ENCODE measurements around the gene KHDC4. TPM values are rescaled to one million over a fixed set of nuclear protein-coding genes. Genes with fewer than 3 reads are reported as not detected.

Gene KHDC4
- total and polyA plus RNA-seq, 10 of the 15 experiments (the other 5 are each of a cell fraction or from before 2014, with no cell fraction given), result 11.7 to 109 (median 41.9) TPM

DNA sequence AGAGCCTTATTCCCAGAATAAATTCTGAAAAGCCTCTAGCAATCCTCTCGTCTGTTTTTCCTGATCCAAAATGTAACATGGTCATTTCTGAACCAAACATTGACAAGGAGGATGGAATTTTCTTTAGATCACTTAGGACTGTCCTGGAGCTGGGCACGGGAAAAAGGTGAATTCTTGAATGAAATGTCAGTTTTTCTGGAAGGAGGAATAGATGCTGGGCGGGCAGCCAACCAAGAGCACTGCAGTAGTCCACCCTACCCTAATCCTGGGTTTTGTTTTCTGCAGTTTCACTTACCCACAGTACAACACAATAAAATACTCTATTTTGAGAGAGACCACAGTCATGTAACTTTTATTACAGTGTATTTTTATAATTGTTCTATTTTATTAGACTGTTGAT, 44.0 kb downstream of the KHDC4 start (continued):
- TF ChIP-seq KAT2A (conservative IDR thresholded peaks at IDR 0.05; ENCODE audit: control insufficient read depth, low read depth, low read length) (no peak), KDM1A (IDR thresholded peaks at IDR 0.05; ENCODE audit: borderline replicate concordance) (no peak), NRF1 (conservative IDR thresholded peaks at IDR 0.05; ENCODE audit: low read depth, low read length) (no peak), MYB (IDR thresholded peaks at IDR 0.05; ENCODE audit: borderline replicate concordance, low read depth, low read length) (no peak)
- TF ChIP-seq, protein P1, sequence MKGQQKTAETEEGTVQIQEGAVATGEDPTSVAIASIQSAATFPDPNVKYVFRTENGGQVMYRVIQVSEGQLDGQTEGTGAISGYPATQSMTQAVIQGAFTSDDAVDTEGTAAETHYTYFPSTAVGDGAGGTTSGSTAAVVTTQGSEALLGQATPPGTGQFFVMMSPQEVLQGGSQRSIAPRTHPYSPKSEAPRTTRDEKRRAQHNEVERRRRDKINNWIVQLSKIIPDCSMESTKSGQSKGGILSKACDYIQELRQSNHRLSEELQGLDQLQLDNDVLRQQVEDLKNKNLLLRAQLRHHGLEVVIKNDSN (IDR thresholded peaks at IDR 0.05; ENCODE audit: borderline replicate concordance, extremely low read length, insufficient read depth, low read depth, low read length), result no peak

DNA sequence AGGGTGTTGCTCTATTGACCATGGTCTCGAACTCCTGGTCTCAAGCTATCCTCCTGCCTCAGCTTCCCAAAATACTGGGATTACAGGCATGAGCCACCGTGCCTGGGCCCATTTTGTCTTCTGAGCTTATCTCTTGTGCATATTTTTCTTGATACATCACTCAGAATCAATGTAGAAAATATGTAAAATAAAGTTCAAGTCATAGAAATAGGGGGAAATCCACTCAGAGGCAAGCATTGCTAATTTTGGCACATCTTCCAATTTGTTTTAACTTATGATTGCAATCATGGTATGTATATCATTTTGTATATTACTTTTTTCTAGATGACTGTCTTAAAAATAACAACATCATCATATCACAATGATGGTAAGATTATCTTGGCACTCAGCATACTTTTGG, 44.6 kb downstream of the KHDC4 start:
- ChIA-PET SMC1A (ENCODE audit: uncharacterized antibody, unreplicated experiment) (interaction anchor here (0.6 kb wide), 1 partner anchor 113 kb away, joined by 3 read pairs; no protein-coding TSS in a partner anchor), CTCF (interaction anchor here (0.7 to 1.7 kb wide), 2 partner anchors 9 to 18 kb away, joined by 3 to 4 read pairs; no protein-coding TSS in a partner anchor), POLR2A (interaction anchor here (0.6 kb wide), 1 partner anchor 38 kb away, joined by 8 read pairs; no protein-coding TSS in a partner anchor), RAD21 (ENCODE audit: unreplicated experiment) (interaction anchor here (0.6 kb wide), 1 partner anchor 11 kb away, joined by 3 read pairs; no protein-coding TSS in a partner anchor)
- no peaks in the 10 kb centered on the region for H3K4me1 ChIP-seq (ENCODE audit: control insufficient read depth, insufficient read depth, low read length)
- ATAC-seq (no peak), FAIRE-seq (no peak), DNase-seq (ENCODE audit: low read depth, low spot score) (no peak)
- no peak overlapping the region for H3K27ac ChIP-seq (ENCODE audit: control insufficient read depth, insufficient read depth)
- no TSS peak for BruUV-seq (replicated peaks)
- intact Hi-C loops (cut with micrococcal nuclease; ENCODE audit: unreplicated experiment), result no loop called here
- H3K27me3 ChIP-seq (replicated peaks in 1 of 2; ENCODE audit: control insufficient read depth in 2 of 2, insufficient read depth in 2 of 2, low read length in 1 of 2), result no peaks in the 10 kb centered on the region
- no peak overlapping the region for H3K4me3 ChIP-seq
- no peaks in the 10 kb centered on the region for H3K79me2 ChIP-seq (ENCODE audit: control insufficient read depth, insufficient read depth, low read length)
- no peaks in the 10 kb centered on the region for H3K36me3 ChIP-seq (ENCODE audit: control insufficient read depth in 2 of 2, insufficient read depth in 2 of 2, low read length in 1 of 2)
- no peak overlapping the region for H2AFZ ChIP-seq (ENCODE audit: control insufficient read depth, low read depth, low read length)
- TF ChIP-seq, protein P2, sequence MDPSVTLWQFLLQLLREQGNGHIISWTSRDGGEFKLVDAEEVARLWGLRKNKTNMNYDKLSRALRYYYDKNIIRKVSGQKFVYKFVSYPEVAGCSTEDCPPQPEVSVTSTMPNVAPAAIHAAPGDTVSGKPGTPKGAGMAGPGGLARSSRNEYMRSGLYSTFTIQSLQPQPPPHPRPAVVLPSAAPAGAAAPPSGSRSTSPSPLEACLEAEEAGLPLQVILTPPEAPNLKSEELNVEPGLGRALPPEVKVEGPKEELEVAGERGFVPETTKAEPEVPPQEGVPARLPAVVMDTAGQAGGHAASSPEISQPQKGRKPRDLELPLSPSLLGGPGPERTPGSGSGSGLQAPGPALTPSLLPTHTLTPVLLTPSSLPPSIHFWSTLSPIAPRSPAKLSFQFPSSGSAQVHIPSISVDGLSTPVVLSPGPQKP (IDR thresholded peaks at IDR 0.05; ENCODE audit: low read depth, low read length), result no peak
- TF ChIP-seq NFYA (IDR thresholded peaks at IDR 0.05; ENCODE audit: borderline replicate concordance, low read depth, low read length), result no peak
- no peak for TF ChIP-seq TCF12 (IDR thresholded peaks at IDR 0.05; ENCODE audit: low read depth, low read length)
- no peak for TF ChIP-seq CBFB (IDR thresholded peaks at IDR 0.05; ENCODE audit: low read depth)
- TF ChIP-seq, protein P3, sequence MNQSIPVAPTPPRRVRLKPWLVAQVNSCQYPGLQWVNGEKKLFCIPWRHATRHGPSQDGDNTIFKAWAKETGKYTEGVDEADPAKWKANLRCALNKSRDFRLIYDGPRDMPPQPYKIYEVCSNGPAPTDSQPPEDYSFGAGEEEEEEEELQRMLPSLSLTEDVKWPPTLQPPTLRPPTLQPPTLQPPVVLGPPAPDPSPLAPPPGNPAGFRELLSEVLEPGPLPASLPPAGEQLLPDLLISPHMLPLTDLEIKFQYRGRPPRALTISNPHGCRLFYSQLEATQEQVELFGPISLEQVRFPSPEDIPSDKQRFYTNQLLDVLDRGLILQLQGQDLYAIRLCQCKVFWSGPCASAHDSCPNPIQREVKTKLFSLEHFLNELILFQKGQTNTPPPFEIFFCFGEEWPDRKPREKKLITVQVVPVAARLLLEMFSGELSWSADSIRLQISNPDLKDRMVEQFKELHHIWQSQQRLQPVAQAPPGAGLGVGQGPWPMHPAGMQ (IDR thresholded peaks at IDR 0.05; ENCODE audit: borderline replicate concordance), result no peak
- TF ChIP-seq MYC (IDR thresholded peaks at IDR 0.05; ENCODE audit: insufficient read depth, insufficient read length, insufficient replicate concordance, low read length, severe bottlenecking), result no peak
- TF ChIP-seq SRF (IDR thresholded peaks at IDR 0.05; ENCODE audit: low read depth in 2 of 2, low read length in 2 of 2), result no peak
- in situ Hi-C loops (cut with MboI), result no loop called here
- 47% methylated on average over 2 of the region's 2 CpGs for WGBS (ENCODE audit: insufficient coverage, insufficient replicate concordance, low lambda C conversion rate, missing lambda C conversion rate)
- H3K9ac ChIP-seq (ENCODE audit: control insufficient read depth, insufficient read depth, low read length), result no peak overlapping the region
- H3K4me2 ChIP-seq (ENCODE audit: control insufficient read depth, insufficient read depth), result no peak overlapping the region
- no peaks in the 10 kb centered on the region for H4K20me1 ChIP-seq (ENCODE audit: control insufficient read depth, insufficient read depth)
- no peaks in the 10 kb centered on the region for H3K9me3 ChIP-seq (replicated peaks; ENCODE audit: control insufficient read depth, insufficient read depth, low read length)
